Endothelial cell of umbilical vein (primary cell): ENCODE results near the gene CBL. TPM values are rescaled to one million over a fixed set of nuclear protein-coding genes. Genes with fewer than 3 reads are reported as not detected.

Experiments used
- BruUV-seq: library from RNA; stranded (reverse); fragments of 400-500 nt; replicated peaks from 2 replicates; lab custom pipeline; 2021; lab: Mats Ljungman, UMichigan
- CTCF ChIA-PET: fragments of 300-600, 350-600 bp; sonication (Branson Sonifier 250); formaldehyde crosslinking; loops from one replicate; lab custom pipeline; 2021; ENCODE audit warnings: antibody characterized with exemption, inconsistent platforms; lab: Charles Lee
- POLR2A ChIA-PET: fragments of 300-600, 350-600 bp; sonication (Branson Sonifier 250); formaldehyde crosslinking; loops from one replicate; lab custom pipeline; 2021; ENCODE audit warnings: antibody characterized with exemption, inconsistent platforms; lab: Charles Lee
- DNase-seq: peaks from one replicate; pipeline ENCODE4 v3.0.0-alpha.2; 2011; ENCODE audit warnings: low read depth, low spot score
- FAIRE-seq: peaks from 2 replicates; lab custom pipeline; 2011; peaks lifted over from hg19 to GRCh38; lab: Jason Lieb, UNC
- H2AFZ ChIP-seq: 2 replicates; pipeline ENCODE4 v1.6.0; 2012; ENCODE audit warnings: low read depth, low read length, control low read depth, inconsistent platforms
- H3K27ac ChIP-seq: 2 replicates; pipeline ENCODE4 v1.5.1; 2011; ENCODE audit warnings: low read depth, mild to moderate bottlenecking, control low read depth, low read length, moderate library complexity; ENCODE audit not compliant: insufficient read depth
- H3K27me3 ChIP-seq, 2 experiments: 2 replicates each; pipeline versions ENCODE4 v1.6.0 to v1.6.1; 2011; ENCODE audit warnings: low read length in 2 of 2, mixed read lengths in 1 of 2; ENCODE audit not compliant: control insufficient read depth in 2 of 2, insufficient read depth in 2 of 2
- H3K36me3 ChIP-seq, 2 experiments: 2 replicates in 1 of 2; 3 replicates in 1 of 2; pipeline ENCODE4 v1.5.1; 2011; ENCODE audit warnings: low read length in 2 of 2, mild to moderate bottlenecking in 1 of 2, moderate library complexity in 1 of 2; ENCODE audit not compliant: control insufficient read depth in 2 of 2, insufficient read depth in 2 of 2; ENCODE audit errors: extremely low read depth in 1 of 2
- H3K4me1 ChIP-seq: 3 replicates; pipeline ENCODE4 v1.5.1; 2011; ENCODE audit warnings: mild to moderate bottlenecking, low read length; ENCODE audit not compliant: control insufficient read depth, insufficient read depth; ENCODE audit errors: extremely low read depth
- H3K4me2 ChIP-seq: 2 replicates; pipeline ENCODE4 v1.6.1; 2011; ENCODE audit warnings: low read length, control low read depth, mixed read lengths; ENCODE audit not compliant: insufficient read depth
- H3K4me3 ChIP-seq, 3 experiments: fragments of 200-600 bp in 1 of 3; sonication (generic), shearing (Covaris generic) in 1 of 3; replicated peaks in 1 of 3; 2 replicates each; pipeline ENCODE4 v1.5.1; 2011 to 2016; ENCODE audit warnings: control low read depth in 3 of 3, low read length in 3 of 3, mild to moderate bottlenecking in 2 of 3, inconsistent platforms in 1 of 3, low read depth in 1 of 3, moderate library complexity in 1 of 3; ENCODE audit not compliant: insufficient read depth in 1 of 3
- H3K79me2 ChIP-seq: 2 replicates; pipeline ENCODE4 v1.6.0; 2012; ENCODE audit warnings: low read length, inconsistent platforms; ENCODE audit not compliant: control insufficient read depth, insufficient read depth
- H3K9ac ChIP-seq: replicated peaks from 2 replicates; pipeline ENCODE3; 2011; ENCODE audit warnings: low read length, control low read depth; ENCODE audit not compliant: insufficient read depth; ENCODE audit errors: extremely low read depth
- H3K9me1 ChIP-seq: replicated peaks from 3 replicates; pipeline ENCODE4 v1.6.0; 2011; ENCODE audit warnings: mild to moderate bottlenecking, low read length; ENCODE audit not compliant: control insufficient read depth, insufficient read depth; ENCODE audit errors: extremely low read depth
- H3K9me3 ChIP-seq: replicated peaks from 2 replicates; pipeline ENCODE4 v1.5.1; 2012; ENCODE audit warnings: low read length, inconsistent platforms; ENCODE audit not compliant: control insufficient read depth, insufficient read depth
- H4K20me1 ChIP-seq: replicated peaks from 2 replicates; pipeline ENCODE3; 2011; ENCODE audit warnings: mild to moderate bottlenecking, low read length; ENCODE audit not compliant: control insufficient read depth, insufficient read depth; ENCODE audit errors: extremely low read depth
- CTCF ChIP-seq, 2 donors: IDR thresholded peaks; 1 replicate in 1 of 2; 2 replicates in 1 of 2; pipeline ENCODE4 v1.5.1; 2011; ENCODE audit warnings: low read length in 2 of 2, mild to moderate bottlenecking in 2 of 2, moderate library complexity in 2 of 2, control low read depth in 1 of 2, inconsistent platforms in 1 of 2, low read depth in 1 of 2; ENCODE audit not compliant: insufficient read depth in 1 of 2; ENCODE audit errors: extremely low read depth in 1 of 2
- FOS ChIP-seq: IDR thresholded peaks from 2 replicates; pipeline ENCODE4 v1.6.1; 2011; ENCODE audit warnings: mild to moderate bottlenecking, low read length, moderate library complexity, borderline replicate concordance; ENCODE audit not compliant: insufficient read depth
- dilution Hi-C: fragments of 300-500 bp; cut with MboI; formaldehyde crosslinking; loops from one replicate; pipeline ENCODE4 v1.15.0; 2019; ENCODE audit warnings: low sequenced_read_pairs; ENCODE audit not compliant: extremely low pct_ligation_motif_present
- intact Hi-C: fragments of 100-400 bp; cut with micrococcal nuclease; formaldehyde crosslinking; loops from one replicate; pipeline ENCODE4 v1.10.0; 2022
- polyA plus RNA-seq, 4 experiments: library from polyadenylated mRNA; depleted of rRNA in 3 of 4; stranded (reverse) in 3 of 4; unstranded in 1 of 4; fragments of >200 nt; gene quantifications; 2 replicates each; pipeline versions ENCODE4 v1.2.1 to v1.2.3, GENCODE V29; 2011 to 2012; ENCODE audit warnings: missing spikeins in 1 of 4
- total RNA-seq: library from RNA; stranded (reverse); gene quantifications from 2 replicates; pipeline ENCODE4 v1.2.3, GENCODE V29; 2021

CBL gene
- total and polyA plus RNA-seq, 2 donors (not counting 3 experiments of a cell fraction or from before 2014, with no cell fraction given): 15.5 to 41.5 TPM

DNA sequence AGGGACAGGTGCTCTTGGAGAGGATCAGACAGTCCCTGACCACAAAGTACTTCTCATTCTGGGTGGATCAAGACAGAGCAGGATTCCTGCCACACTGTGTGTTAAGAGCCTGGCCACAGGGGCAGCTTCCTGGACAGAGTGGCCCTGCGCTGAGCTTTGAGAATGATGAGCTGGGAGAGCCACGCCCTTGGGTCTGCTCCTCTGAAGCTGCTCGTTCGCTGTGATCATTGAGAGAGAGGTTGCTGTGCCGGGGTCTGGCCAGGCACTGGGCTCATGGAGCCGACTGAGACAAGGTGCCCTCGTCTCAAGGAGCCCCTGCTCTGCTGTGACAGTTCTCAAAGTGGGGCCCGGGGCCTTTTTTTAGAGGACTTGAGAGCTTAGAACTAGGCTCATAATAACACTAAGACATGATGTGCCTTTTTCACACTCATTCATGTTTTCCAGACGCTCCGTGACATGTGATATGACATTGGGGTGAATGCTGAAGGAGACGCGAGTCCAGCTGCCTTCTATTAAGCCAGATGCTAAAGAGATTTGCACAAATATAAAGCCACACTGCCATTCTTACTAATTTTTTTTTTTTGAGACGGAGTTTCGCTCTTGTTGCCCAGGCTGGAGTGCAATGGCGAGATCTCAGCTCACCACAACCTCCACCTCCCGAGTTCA lies 141.9 kb downstream of the CBL start:
- intact Hi-C loops: no loop called here
- H2AFZ ChIP-seq: no peak overlapping the region
- no TSS peak for BruUV-seq

More for the DNA sequence above, 141.9 kb downstream of the CBL start:
- ChIA-PET POLR2A (no interaction called here), CTCF (interaction anchor here (1.2 to 6.2 kb wide), 5 partner anchors 8 to 33 kb away, joined by 5 to 55 read pairs (median 5); no protein-coding TSS in a partner anchor)
- H3K4me3 ChIP-seq: no peak overlapping the region
- H3K4me1 ChIP-seq: peaks cover 5% of the 10 kb centered on the region
- no peak for DNase-seq
- no peaks in the 10 kb centered on the region for H3K36me3 ChIP-seq
- dilution Hi-C loops: no loop called here
- no peaks in the 10 kb centered on the region for H3K79me2 ChIP-seq
- no peaks in the 10 kb centered on the region for H3K9me3 ChIP-seq
- no peak overlapping the region for H3K9ac ChIP-seq
- TF ChIP-seq CTCF (IDR thresholded peaks at IDR 0.05; ENCODE audit: extremely low read depth in 1 of 2, insufficient read depth in 1 of 2, low read depth in 1 of 2, low read length in 2 of 2) (no peak), FOS (no peak)
- peaks cover 0 to 3% of the 10 kb centered on the region in 2 experiments for H3K27me3 ChIP-seq
- no peak overlapping the region for H3K27ac ChIP-seq
- no peak for FAIRE-seq
- H4K20me1 ChIP-seq: no peaks in the 10 kb centered on the region
- H3K9me1 ChIP-seq: no peaks in the 10 kb centered on the region
- no peak overlapping the region for H3K4me2 ChIP-seq
